Muscle layer of colon (tissue), 2 donors: Measurements from ENCODE around the gene C16orf95.
"Not testable (repeated sequence)": the region's sequence is repeated elsewhere in the genome, so short reads cannot be mapped to it uniquely, and the experiment has no call there.

Source experiments
- H3K27ac ChIP-seq: one replicate; pipeline ENCODE4 v1.7.0; 2013; ENCODE audit warnings: low read depth, mild to moderate bottlenecking, low read length, moderate library complexity
- H3K27me3 ChIP-seq, 2 donors: one replicate each; pipeline ENCODE4 v1.7.0; 2013; ENCODE audit warnings: low read length in 2 of 2, mild to moderate bottlenecking in 2 of 2; ENCODE audit not compliant: insufficient read depth in 2 of 2, control insufficient read depth in 1 of 2
- H3K36me3 ChIP-seq: one replicate; pipeline ENCODE4 v1.7.0; 2013; ENCODE audit warnings: mild to moderate bottlenecking, low read length; ENCODE audit not compliant: insufficient read depth
- H3K4me1 ChIP-seq: one replicate; pipeline ENCODE4 v1.7.0; 2013; ENCODE audit warnings: mild to moderate bottlenecking, low read length; ENCODE audit not compliant: insufficient read depth
- H3K4me3 ChIP-seq, 2 donors: one replicate each; pipeline ENCODE4 v1.7.0; 2013; ENCODE audit warnings: low read length in 2 of 2, low read depth in 1 of 2, mild to moderate bottlenecking in 1 of 2, moderate library complexity in 1 of 2
- H3K9ac ChIP-seq: one replicate; pipeline ENCODE4 v1.7.0; 2013; ENCODE audit warnings: low read length
- H3K9me3 ChIP-seq: one replicate; pipeline ENCODE4 v1.7.0; 2013; ENCODE audit warnings: mild to moderate bottlenecking, low read length
- donor health status: abdominal sarcoma.
- donor health status: Adenocarcinoma of cecum.

Gene C16orf95

GRCh38 chr16:87271256-87271655, 45.9 kb downstream of the C16orf95 start:
- Histone ChIP-seq H3K27me3 (no peaks in the 10 kb centered on the region), H3K9me3 (no peaks in the 10 kb centered on the region), H3K4me1 (no peaks in the 10 kb centered on the region), H3K9ac (no peak overlapping the region), H3K27ac (no peak overlapping the region), H3K4me3 (no peak overlapping the region), H3K36me3 (no peaks in the 10 kb centered on the region)

- Histone ChIP-seq H3K9ac (no peak overlapping the region), H3K36me3 (no peaks in the 10 kb centered on the region), H3K4me3 (no peak overlapping the region), H3K4me1 (no peaks in the 10 kb centered on the region), H3K9me3 (no peaks in the 10 kb centered on the region), H3K27me3 (no peaks in the 10 kb centered on the region), H3K27ac (no peak overlapping the region)
These were observed 49.6 kb downstream of the C16orf95 start for GRCh38 chr16:87267566-87267965.

- H3K4me1 ChIP-seq, result no peaks in the 10 kb centered on the region
- no peaks in the 10 kb centered on the region for H3K36me3 ChIP-seq
- H3K9ac ChIP-seq, result no peak overlapping the region
- no peaks in the 10 kb centered on the region for H3K27me3 ChIP-seq
- no peaks in the 10 kb centered on the region for H3K9me3 ChIP-seq
- H3K27ac ChIP-seq, result no peak overlapping the region
- H3K4me3 ChIP-seq, result no peak overlapping the region
These were observed 50.3 kb downstream of the C16orf95 start for GRCh38 chr16:87266846-87267245.

- no peak overlapping the region for H3K27ac ChIP-seq
- no peaks in the 10 kb centered on the region for H3K4me1 ChIP-seq
- H3K9me3 ChIP-seq, result no peaks in the 10 kb centered on the region
- H3K4me3 ChIP-seq, result no peak overlapping the region
- H3K27me3 ChIP-seq, result no peaks in the 10 kb centered on the region
- no peak overlapping the region for H3K9ac ChIP-seq
- no peaks in the 10 kb centered on the region for H3K36me3 ChIP-seq
These were observed 51.9 kb downstream of the C16orf95 start for GRCh38 chr16:87265261-87265660.

GRCh38 chr16:87264634-87265033, 52.6 kb downstream of the C16orf95 start:
- Histone ChIP-seq H3K9me3 (no peaks in the 10 kb centered on the region), H3K36me3 (no peaks in the 10 kb centered on the region), H3K4me3 (no peak overlapping the region), H3K9ac (no peak overlapping the region), H3K4me1 (no peaks in the 10 kb centered on the region), H3K27me3 (no peaks in the 10 kb centered on the region), H3K27ac (no peak overlapping the region)

GRCh38 chr16:87263418-87264052, 53.7 kb downstream of the C16orf95 start:
- Histone ChIP-seq H3K27ac (no peak overlapping the region), H3K4me1 (no peaks in the 10 kb centered on the region), H3K36me3 (no peaks in the 10 kb centered on the region), H3K27me3 (no peaks in the 10 kb centered on the region), H3K4me3 (no peak overlapping the region), H3K9ac (no peak overlapping the region), H3K9me3 (no peaks in the 10 kb centered on the region)

- H3K4me3 ChIP-seq, result no peak overlapping the region
- H3K9ac ChIP-seq, result no peak overlapping the region
- no peak overlapping the region for H3K27ac ChIP-seq
- no peaks in the 10 kb centered on the region for H3K27me3 ChIP-seq
- H3K4me1 ChIP-seq, result no peaks in the 10 kb centered on the region
- H3K9me3 ChIP-seq, result no peaks in the 10 kb centered on the region
- no peaks in the 10 kb centered on the region for H3K36me3 ChIP-seq
These were observed 57.8 kb downstream of the C16orf95 start for GRCh38 chr16:87259431-87259830.

GRCh38 chr16:87258653-87259052, 58.5 kb downstream of the C16orf95 start:
- H3K9me3 ChIP-seq, H3K27ac ChIP-seq, H3K9ac ChIP-seq, H3K27me3 ChIP-seq, H3K4me3 ChIP-seq, H3K4me1 ChIP-seq, H3K36me3 ChIP-seq: not testable (repeated sequence)

- Histone ChIP-seq H3K27me3 (no peaks in the 10 kb centered on the region), H3K27ac (no peak overlapping the region), H3K9me3 (no peaks in the 10 kb centered on the region), H3K36me3 (no peaks in the 10 kb centered on the region), H3K4me3 (no peak overlapping the region), H3K4me1 (no peaks in the 10 kb centered on the region), H3K9ac (no peak overlapping the region)
These were observed 61.3 kb downstream of the C16orf95 start for GRCh38 chr16:87255866-87256265.

GRCh38 chr16:87254734-87255133, 62.5 kb downstream of the C16orf95 start:
- H3K4me3 ChIP-seq, result no peak overlapping the region
- H3K4me1 ChIP-seq, result no peaks in the 10 kb centered on the region
- no peaks in the 10 kb centered on the region for H3K9me3 ChIP-seq
- H3K9ac ChIP-seq, result no peak overlapping the region
- no peaks in the 10 kb centered on the region for H3K27me3 ChIP-seq
- H3K27ac ChIP-seq, result no peak overlapping the region
- H3K36me3 ChIP-seq, result no peaks in the 10 kb centered on the region

- no peak overlapping the region for H3K4me3 ChIP-seq
- no peaks in the 10 kb centered on the region for H3K4me1 ChIP-seq
These were observed 62.9 kb downstream of the C16orf95 start for GRCh38 chr16:87254296-87254695.

GRCh38 chr16:87253536-87253935, 63.7 kb downstream of the C16orf95 start:
- no peak overlapping the region for H3K27ac ChIP-seq
- no peaks in the 10 kb centered on the region for H3K9me3 ChIP-seq
- H3K9ac ChIP-seq, result no peak overlapping the region
- no peaks in the 10 kb centered on the region for H3K4me1 ChIP-seq
- no peaks in the 10 kb centered on the region for H3K27me3 ChIP-seq
- H3K4me3 ChIP-seq, result no peak overlapping the region
- no peaks in the 10 kb centered on the region for H3K36me3 ChIP-seq

More at GRCh38 chr16:87254296-87254695, 62.9 kb downstream of the C16orf95 start:
- Histone ChIP-seq H3K36me3 (no peaks in the 10 kb centered on the region), H3K9me3 (no peaks in the 10 kb centered on the region), H3K27me3 (no peaks in the 10 kb centered on the region), H3K27ac (no peak overlapping the region), H3K9ac (no peak overlapping the region)
